Stimulated activated CD8-positive, alpha-beta memory T cell treated with anti-CD3 and anti-CD28 coated beads, Interleukin-2, amount 100 ng/mL, for 1 hour (primary cell): ENCODE data around the gene KLHDC10.
"Not testable (repeated sequence)": the region's sequence is repeated elsewhere in the genome, so short reads cannot be mapped to it uniquely, and the experiment has no call there.

ENCODE experiments used
- DNase-seq, 2 donors: peaks; one replicate each; pipeline ENCODE4 v3.0.0-alpha.2; 2020; ENCODE audit warnings: low read depth in 2 of 2

The KLHDC10 gene

GRCh38 chr7:130118294-130118693 is 48.0 kb downstream of the KLHDC10 start:
- DNase-seq: no peak

- DNase-seq: no peak
These were observed 48.5 kb downstream of the KLHDC10 start for GRCh38 chr7:130118801-130119200.

GRCh38 chr7:130123501-130123900 is 53.2 kb downstream of the KLHDC10 start:
- no peak for DNase-seq

- no peak for DNase-seq
These were observed 54.4 kb downstream of the KLHDC10 start for GRCh38 chr7:130124711-130125110.

DNA sequence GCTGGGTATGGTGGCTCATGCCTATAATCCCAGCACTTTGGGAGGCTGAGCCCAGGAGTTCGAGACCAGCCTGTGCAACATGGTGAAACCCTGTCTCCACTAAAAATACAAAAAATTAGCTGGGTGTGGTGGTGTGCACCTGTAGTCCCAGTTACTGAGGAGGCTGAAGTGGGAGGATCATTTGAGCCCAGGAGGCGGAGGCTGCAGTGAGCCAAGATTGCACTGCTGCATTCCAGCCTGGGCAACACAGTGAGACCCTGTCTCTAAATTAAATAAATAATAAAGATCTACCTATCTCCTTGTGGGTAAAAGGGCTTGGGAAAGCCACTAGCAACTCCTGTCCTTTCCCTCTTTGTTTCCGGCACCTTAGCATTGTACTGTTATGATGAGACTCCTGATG is 56.5 kb downstream of the KLHDC10 start:
- DNase-seq: not testable (repeated sequence)

- no peak for DNase-seq
These were observed 57.1 kb downstream of the KLHDC10 start for GRCh38 chr7:130127404-130127803.

DNA sequence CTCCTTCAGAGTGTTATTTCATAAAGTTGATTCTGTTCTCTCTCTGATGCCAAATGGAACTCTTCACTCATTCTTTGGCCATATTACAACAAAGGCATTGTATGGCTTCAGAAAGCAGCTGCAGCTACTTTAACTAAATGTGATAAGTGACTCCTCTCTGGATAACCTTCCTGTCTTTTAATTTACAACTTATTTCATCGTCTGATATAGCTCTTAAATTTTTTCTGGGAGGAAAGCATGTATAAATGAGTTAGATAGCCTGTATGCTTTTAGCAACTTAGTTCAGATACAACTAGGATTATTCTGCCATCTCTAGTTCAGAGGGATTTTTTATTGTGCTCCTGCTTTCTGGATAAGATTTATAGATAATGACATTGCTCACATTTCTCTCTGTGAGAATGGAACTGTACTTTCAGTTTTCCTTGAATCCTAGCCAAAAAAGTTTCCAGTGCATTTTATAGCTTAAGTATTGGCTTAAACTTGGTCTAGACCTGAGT is 57.5 kb downstream of the KLHDC10 start:
- DNase-seq: no peak

DNA sequence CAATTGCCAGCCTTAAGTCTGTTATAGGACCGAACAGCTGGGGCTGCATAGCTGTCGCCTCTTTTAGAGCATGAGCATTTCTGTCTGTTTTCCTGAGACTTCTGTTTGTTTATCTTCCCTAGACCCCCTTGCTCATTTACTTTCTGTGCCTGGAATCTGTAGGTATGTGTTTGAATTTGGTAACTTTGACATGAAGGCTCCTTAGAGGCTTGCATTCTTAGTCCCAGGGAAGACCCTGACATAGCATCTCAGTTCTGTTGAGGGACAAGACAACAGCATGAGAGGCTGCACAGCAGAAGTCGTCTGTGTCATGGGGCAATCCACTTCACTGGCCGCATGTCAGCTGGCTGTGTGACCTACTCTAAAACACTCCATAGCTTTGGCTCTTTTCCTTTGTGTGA is 58.7 kb downstream of the KLHDC10 start:
- DNase-seq: no peak

GRCh38 chr7:130131191-130131834 is 61.0 kb downstream of the KLHDC10 start:
- no peak for DNase-seq

GRCh38 chr7:130131964-130132875 is 61.9 kb downstream of the KLHDC10 start:
- no peak for DNase-seq

DNA sequence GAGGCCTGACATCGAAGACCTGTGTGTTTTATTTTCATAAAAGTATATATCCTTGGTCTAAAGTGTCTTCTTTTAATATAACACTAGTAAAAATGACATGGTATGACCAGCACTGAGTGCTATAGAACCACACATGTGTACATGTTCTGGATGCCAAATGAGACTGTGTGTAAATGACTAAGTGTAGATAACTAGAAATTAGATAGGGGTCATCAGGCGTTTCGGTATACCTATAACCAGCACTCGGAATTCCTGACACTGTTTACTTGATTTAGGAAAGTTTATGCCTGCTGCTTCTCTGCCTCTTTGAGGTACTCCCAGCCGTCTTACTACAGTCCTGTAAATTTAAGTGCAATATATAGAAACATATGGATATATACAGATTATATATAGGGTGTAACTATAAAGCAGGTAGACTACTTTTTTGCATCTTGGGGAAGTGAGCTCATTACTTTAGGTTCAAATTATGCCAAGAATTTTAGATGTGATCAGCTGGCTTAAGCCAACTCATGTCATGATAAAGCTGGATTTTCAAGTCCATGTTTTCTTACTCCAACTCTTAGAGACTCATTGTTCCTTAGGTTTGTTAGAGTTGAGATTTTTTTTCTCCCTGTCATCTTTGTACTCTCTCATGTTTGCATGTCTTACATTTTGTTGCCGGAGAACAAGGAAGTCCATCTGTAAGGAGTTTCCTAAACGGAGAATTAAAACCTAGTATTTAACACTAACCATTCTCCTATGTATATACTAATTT is 62.9 kb downstream of the KLHDC10 start:
- no peak for DNase-seq

DNA sequence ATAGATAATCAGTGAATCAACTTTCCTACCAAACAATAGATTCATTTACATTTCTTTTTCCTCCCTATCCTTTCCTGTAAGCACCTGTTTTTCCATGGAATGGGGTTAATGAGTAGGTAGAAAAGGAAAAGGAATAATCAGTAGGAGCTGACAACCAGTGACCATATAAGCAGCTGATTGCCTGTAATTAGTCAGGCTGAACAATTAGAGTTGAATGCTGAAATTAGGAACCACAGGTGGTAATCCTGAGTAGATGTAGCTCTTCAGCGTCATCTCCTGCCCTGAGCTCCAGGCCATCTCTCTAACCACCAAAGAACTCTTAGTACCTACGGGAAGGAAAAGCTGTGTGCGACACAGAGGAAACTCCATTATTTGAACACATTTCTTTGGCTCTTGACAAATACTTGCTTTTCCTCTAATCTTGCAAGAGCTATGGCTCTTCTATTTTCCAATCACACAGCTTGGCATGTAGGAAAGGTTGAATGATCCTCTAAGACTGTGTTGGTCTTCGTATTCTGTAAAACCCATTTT is 63.8 kb downstream of the KLHDC10 start:
- no peak for DNase-seq

GRCh38 chr7:130134726-130135125 is 64.4 kb downstream of the KLHDC10 start:
- DNase-seq: no peak

DNA sequence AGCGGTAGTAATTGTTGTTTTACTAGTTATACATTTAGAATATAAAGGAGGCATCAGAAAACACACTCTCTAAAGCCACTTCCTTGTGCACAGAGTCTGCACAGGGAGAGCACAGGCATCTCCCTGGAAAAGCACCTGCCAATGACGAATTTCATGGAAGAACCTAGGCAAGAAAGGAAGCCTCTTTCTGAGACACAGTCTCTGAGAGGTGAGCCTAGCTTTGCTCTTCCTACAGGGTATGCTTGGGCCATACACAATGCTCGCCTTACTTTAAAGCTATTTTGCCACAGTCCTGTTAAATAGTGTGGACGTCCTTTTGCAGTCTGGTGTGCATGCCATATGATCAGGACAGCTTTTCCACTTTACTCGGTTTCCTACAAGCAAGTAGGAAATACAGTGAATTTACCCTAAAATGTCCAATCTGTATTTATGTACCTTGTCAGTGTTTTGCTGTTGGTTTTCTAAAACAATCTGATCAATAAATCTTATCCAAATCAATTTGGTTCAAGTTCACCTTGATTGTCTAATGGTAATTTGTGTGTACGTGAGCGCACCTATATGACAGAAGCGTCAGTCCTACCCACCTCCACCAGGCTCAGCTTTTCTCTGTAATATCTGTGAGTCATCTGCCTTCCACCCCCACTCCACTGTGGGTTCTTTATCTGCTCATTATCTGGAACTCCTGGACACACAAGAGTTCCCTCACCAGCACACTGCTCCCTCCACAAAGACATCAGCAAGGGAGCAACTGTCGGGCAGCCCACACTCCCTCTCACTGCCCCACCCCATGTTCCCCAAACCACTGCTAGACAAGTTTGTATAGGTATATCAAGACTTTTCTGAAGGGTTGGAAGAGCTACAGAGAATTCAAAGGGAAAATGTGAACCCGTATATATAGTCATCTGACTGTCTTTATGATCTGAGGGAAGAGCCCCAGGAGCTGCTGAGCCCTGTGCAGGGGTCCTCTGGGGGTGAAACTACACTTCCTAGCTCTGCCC is 65.2 kb downstream of the KLHDC10 start:
- DNase-seq: no peak

DNA sequence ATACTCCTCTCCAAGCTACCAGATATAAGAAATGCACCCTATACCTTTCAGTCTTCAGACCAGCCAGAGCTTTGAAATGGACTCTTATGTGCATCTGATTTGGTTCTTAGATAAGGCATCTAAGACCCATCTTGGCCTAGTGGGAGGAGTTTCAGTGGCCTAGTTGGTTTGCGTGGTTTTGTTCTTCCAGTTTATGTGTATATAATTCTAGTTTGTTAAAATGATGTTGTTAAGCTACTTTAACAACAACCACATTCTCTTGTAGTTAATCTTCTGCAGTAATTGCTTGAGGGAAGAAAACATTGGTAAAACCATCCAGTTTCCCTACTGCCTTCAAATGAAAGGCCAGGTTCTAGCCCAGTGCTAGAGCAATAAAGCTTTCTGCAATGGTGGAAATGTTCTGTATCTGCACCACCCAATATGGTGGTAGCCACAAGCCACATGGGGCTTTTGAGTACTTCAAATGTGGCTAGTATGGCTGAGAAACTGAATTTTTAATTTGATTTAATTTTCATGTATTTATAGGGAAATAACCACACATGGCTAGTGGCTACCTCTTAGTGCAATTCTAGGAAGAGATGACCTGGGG is 66.3 kb downstream of the KLHDC10 start:
- DNase-seq: no peak

- DNase-seq: no peak
These were observed 66.9 kb downstream of the KLHDC10 start for GRCh38 chr7:130137207-130137606.

- no peak for DNase-seq
These were observed 69.0 kb downstream of the KLHDC10 start for GRCh38 chr7:130139193-130139960.

- no peak for DNase-seq
These were observed 70.3 kb downstream of the KLHDC10 start for GRCh38 chr7:130140551-130141160.
